Esophagus squamous epithelium (tissue), 5 donors: ENCODE data around the gene SLC29A4. TPM values are rescaled to one million over a fixed set of nuclear protein-coding genes. Genes with fewer than 3 reads are reported as not detected.

Experiments
- DNase-seq: peaks from one replicate; lab custom pipeline; 2025; lab: John Stamatoyannopoulos, UW
- H3K27ac ChIP-seq, 4 donors: fragments of 200-600 bp; sonication (generic); one replicate each; pipeline ENCODE4 v1.5.1; 2016 to 2019; ENCODE audit warnings: mild to moderate bottlenecking in 1 of 4
- H3K27me3 ChIP-seq, 4 donors: fragments of 200-600 bp; sonication (generic); 1 replicate in 3 of 4; 2 replicates in 1 of 4; pipeline versions ENCODE4 v1.5.1 to v1.6.0; 2017 to 2021; ENCODE audit warnings: antibody characterized with exemption in 1 of 4
- H3K36me3 ChIP-seq, 3 donors: fragments of 200-600 bp; sonication (generic); one replicate each; pipeline ENCODE4 v1.5.1; 2016 to 2019
- H3K4me1 ChIP-seq, 3 donors: fragments of 200-600 bp; sonication (generic); one replicate each; pipeline ENCODE4 v1.5.1; 2017 to 2019
- H3K4me3 ChIP-seq, 4 donors: fragments of 200-600 bp; sonication (generic); 1 replicate in 3 of 4; 2 replicates in 1 of 4; pipeline ENCODE4 v1.5.1; 2016 to 2019; ENCODE audit warnings: mild to moderate bottlenecking in 2 of 4, moderate library complexity in 1 of 4
- H3K9me3 ChIP-seq, 3 donors: fragments of 200-600 bp; sonication (generic); one replicate each; pipeline ENCODE4 v1.5.1; 2016 to 2019
- POLR2A ChIP-seq, 4 donors: fragments of 450-650 bp; IDR thresholded peaks; one replicate each; pipeline ENCODE4 v1.6.1; 2017; ENCODE audit warnings: antibody characterized with exemption in 4 of 4, mild to moderate bottlenecking in 4 of 4, moderate library complexity in 3 of 4
- WGBS, 2 donors: methylation state at CpG; one replicate each; pipeline ENCODE4 v1.1.5; 2018; 5-methylcytosine and 5-hydroxymethylcytosine counted together
- intact Hi-C: fragments of 100-400 bp; cut with DNase I; formaldehyde crosslinking; loops from one replicate; pipeline ENCODE4 v1.15.0; 2022
- total RNA-seq, 4 donors: library from RNA; depleted of rRNA; stranded (reverse); fragments of >200 nt; gene quantifications; one replicate each; pipeline ENCODE4 v1.1.0, GENCODE V29; 2016
- TF ChIP-seq, protein P1 (sequence below), 6 experiments: fragments of 450-650 bp in 4 of 6; fragments of 200-600 bp in 2 of 6; sonication (generic) in 2 of 6; IDR thresholded peaks; one replicate each; pipeline ENCODE4 v1.5.1; 2016 to 2019; ENCODE audit warnings: antibody characterized with exemption in 6 of 6, mild to moderate bottlenecking in 4 of 6, moderate library complexity in 4 of 6
- donor health status: DM: yes; HTN: yes; CAD: no.

Gene SLC29A4
- under 1 TPM in 3 of 4 donors, not detected in 1; 0.44 to 0.57 (median 0.53) TPM for total RNA-seq

DNA sequence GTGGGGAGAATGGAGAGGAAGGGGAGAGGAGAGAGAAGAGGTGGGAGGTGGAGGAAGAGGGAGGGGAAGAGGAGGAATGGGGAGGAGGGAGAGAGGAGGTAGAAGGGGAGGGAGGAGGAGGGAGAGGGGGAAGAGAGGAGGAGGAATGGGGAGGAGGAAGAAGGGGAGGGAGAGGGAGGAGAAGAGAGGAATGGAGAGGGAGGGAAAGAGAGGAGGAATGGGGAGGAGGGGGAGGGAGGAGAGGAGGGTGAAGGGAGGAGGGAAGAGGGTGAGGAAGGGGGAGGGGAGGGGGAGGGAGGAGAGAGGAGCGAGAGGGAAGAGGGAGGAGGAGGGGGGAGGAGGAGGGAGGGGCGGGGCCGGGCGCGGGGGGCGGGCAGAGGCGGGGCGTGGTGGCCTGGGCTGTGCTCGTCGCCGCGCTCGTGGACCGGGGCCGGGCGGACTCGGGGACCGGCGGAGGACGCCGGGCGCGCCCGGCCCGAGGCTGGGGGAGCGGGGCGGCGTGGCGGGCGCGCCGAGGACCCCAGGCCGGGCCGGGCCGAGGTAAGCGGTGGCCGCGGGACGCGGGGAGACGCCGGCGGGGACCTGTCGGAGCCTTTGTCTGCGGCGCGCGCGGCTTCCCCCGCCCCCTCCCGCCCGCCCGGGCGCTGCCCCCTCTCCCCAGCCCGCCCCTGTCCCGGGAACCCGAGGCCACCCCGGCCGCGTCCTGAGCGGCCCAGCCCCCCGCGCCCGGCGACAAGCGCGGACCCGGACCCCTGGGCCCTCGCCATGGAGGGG lies at the start of gene SLC29A4:
Gene SLC29A4, plus strand, starts transcription at position 401 of the 774 bp plus-strand sequence. CDS start 4,874 bp downstream, outside the sequence.
- Histone ChIP-seq H3K27ac (no peak within 1 kb of the TSS), H3K4me1 (peaks cover 6 to 16% (median 10%) of the 10 kb centered on the region in 3 donors), H3K9me3 (no peaks in the 10 kb centered on the region), H3K4me3 (peak within 1 kb of the TSS; percentile 31 to 65 (median 48)), H3K27me3 (peaks cover 0 to 41% (median 0%) of the 10 kb centered on the region in 4 donors), H3K36me3 (no peaks in the 10 kb centered on the region)
- intact Hi-C loops = no loop called here
- TF ChIP-seq POLR2A (IDR thresholded peaks at IDR 0.05) = no peak
- TF ChIP-seq, protein P1, sequence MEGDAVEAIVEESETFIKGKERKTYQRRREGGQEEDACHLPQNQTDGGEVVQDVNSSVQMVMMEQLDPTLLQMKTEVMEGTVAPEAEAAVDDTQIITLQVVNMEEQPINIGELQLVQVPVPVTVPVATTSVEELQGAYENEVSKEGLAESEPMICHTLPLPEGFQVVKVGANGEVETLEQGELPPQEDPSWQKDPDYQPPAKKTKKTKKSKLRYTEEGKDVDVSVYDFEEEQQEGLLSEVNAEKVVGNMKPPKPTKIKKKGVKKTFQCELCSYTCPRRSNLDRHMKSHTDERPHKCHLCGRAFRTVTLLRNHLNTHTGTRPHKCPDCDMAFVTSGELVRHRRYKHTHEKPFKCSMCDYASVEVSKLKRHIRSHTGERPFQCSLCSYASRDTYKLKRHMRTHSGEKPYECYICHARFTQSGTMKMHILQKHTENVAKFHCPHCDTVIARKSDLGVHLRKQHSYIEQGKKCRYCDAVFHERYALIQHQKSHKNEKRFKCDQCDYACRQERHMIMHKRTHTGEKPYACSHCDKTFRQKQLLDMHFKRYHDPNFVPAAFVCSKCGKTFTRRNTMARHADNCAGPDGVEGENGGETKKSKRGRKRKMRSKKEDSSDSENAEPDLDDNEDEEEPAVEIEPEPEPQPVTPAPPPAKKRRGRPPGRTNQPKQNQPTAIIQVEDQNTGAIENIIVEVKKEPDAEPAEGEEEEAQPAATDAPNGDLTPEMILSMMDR (IDR thresholded peaks at IDR 0.05) = no peak
- DNase-seq = no peak
- 0% methylated on average over 3 to 8 of the region's 69 CpGs for WGBS, 2 donors

- DNase-seq = no peak
- Histone ChIP-seq H3K4me3 (no peak overlapping the region), H3K4me1 (peaks cover 3 to 35% (median 6%) of the 10 kb centered on the region in 3 donors), H3K27me3 (no peaks in the 10 kb centered on the region), H3K36me3 (peaks cover 3 to 36% (median 9%) of the 10 kb centered on the region in 3 donors), H3K9me3 (no peaks in the 10 kb centered on the region), H3K27ac (no peak overlapping the region)
- no peak for TF ChIP-seq POLR2A (IDR thresholded peaks at IDR 0.05)
- TF ChIP-seq, protein P1 (IDR thresholded peaks at IDR 0.05) = no peak
- WGBS, 2 donors = 59 to 63% methylated on average over 21 to 22 of the region's 26 CpGs
- intact Hi-C loops = no loop called here
Measured at GRCh38 chr7:5234852-5235831, 47.6 kb upstream of the SLC29A4 start.

DNA sequence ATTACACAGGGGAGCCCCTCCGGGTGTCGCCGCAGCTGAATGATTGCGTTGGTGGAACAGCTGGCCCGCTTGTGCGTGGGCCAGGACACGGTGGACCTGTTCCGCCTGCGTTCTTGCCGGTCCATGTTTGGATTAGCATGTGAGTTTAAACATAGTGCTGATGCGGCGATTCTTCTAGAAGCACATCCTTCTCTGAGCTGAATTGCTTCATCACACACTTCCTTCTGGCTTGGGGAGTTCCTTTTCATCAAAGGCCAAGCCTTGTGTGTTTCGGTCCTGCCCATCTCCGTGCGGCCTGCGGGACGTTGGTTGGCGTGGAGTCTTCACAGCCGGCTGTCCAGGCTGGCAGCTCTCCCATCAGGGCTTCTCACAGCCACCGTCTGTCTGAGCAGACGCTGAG lies 45.5 kb upstream of the SLC29A4 start:
- intact Hi-C loops = no loop called here
- no peak for DNase-seq
- Histone ChIP-seq H3K4me3 (peak overlapping the region in 2 of 4 donors; percentile 2 to 45), H3K27ac (peak overlapping the region in 3 of 4 donors; percentile 32 to 63 (median 55)), H3K36me3 (peaks cover 0 to 15% (median 4%) of the 10 kb centered on the region in 3 donors), H3K9me3 (no peaks in the 10 kb centered on the region), H3K27me3 (peaks cover 0 to 18% (median 0%) of the 10 kb centered on the region in 4 donors), H3K4me1 (peaks cover 10 to 28% (median 10%) of the 10 kb centered on the region in 3 donors)
- WGBS, 2 donors = 16 to 31% methylated on average over 8 to 21 of the region's 21 CpGs
- TF ChIP-seq POLR2A (IDR thresholded peaks at IDR 0.05) = peak in 1 of 4 donors; percentile 39
- TF ChIP-seq, protein P1 (IDR thresholded peaks at IDR 0.05) = no peak

DNA sequence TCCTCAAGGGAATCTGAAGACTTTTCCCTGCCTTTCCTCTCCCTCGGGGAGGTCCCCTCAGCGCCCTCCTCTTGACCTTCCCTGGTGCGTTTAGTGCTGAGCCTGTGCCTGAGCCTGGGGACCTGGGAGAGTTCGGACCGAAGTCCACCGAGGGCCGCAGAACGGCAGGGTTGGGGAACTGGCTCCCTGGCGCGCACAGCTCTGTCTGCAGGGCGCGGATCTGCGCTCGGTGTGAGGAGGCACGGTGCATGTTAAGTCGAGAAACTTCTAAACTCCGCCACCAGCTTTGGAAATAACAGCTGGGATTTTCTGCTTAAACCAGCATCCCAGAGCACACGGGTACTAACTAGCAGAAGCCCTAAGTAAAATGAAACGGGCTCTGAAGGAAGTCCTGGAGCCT lies 44.2 kb upstream of the SLC29A4 start:
- Histone ChIP-seq H3K27ac (no peak overlapping the region), H3K4me3 (no peak overlapping the region), H3K4me1 (peaks cover 10 to 27% (median 10%) of the 10 kb centered on the region in 3 donors), H3K36me3 (peaks cover 0 to 2% (median 0%) of the 10 kb centered on the region in 3 donors), H3K9me3 (no peaks in the 10 kb centered on the region), H3K27me3 (peaks cover 0 to 26% (median 0%) of the 10 kb centered on the region in 4 donors)
- no peak for DNase-seq
- 70% methylated on average over 2 of the region's 19 CpGs; no CpG with 5 or more reads in 1 of the 2 donors for WGBS, 2 donors
- intact Hi-C loops = no loop called here
- TF ChIP-seq, protein P1 (IDR thresholded peaks at IDR 0.05) = no peak
- no peak for TF ChIP-seq POLR2A (IDR thresholded peaks at IDR 0.05)
